B cell (primary cell): Measurements from ENCODE around the gene DTNA.

ENCODE experiments used
- CTCF ChIP-seq: fragments of 200-600 bp; IDR thresholded peaks from one replicate; pipeline ENCODE4 v1.8.0; 2022; ENCODE audit warnings: antibody characterized with exemption, mild to moderate bottlenecking
- EZH2 ChIP-seq: IDR thresholded peaks from 2 replicates; pipeline ENCODE4 v1.6.1; 2012; ENCODE audit warnings: borderline replicate concordance, low read depth, mild to moderate bottlenecking, moderate library complexity, low read length; ENCODE audit not compliant: insufficient read depth, poor library complexity, severe bottlenecking

- TF ChIP-seq EZH2 (no peak), CTCF (no peak)
These were observed 98.3 kb downstream of the DTNA start for GRCh38 chr18:34808389-34808788.
